DND-41 (cell line): ENCODE measurements around the gene CD200.
"Not testable (repeated sequence)": the region's sequence is repeated elsewhere in the genome, so short reads cannot be mapped to it uniquely, and the experiment has no call there.

Experiments
- ATAC-seq: fragments of 200-7000 bp; cut with Tn5 transposase; 3 replicates; pipeline ENCODE4 v1.9.1; 2021; ENCODE audit warnings: low read depth; ENCODE audit not compliant: insufficient read depth
- DNase-seq: peaks from one replicate; pipeline ENCODE4 v3.0.0-alpha.2; 2020
- H2AFZ ChIP-seq: 2 replicates; pipeline ENCODE4 v1.6.0; 2012; ENCODE audit warnings: low read depth, low read length
- H3K27ac ChIP-seq: 2 replicates; pipeline ENCODE4 v1.5.1; 2012; ENCODE audit warnings: low read length, inconsistent platforms
- H3K27me3 ChIP-seq: fragments of 200-600 bp; sonication (generic); 2 replicates; pipeline ENCODE4 v1.6.0; 2012; ENCODE audit warnings: low read length, mild to moderate bottlenecking, inconsistent platforms; ENCODE audit not compliant: insufficient read depth, poor library complexity
- H3K36me3 ChIP-seq: 2 replicates; pipeline ENCODE4 v1.5.1; 2012; ENCODE audit warnings: low read length, inconsistent platforms; ENCODE audit not compliant: insufficient read depth
- H3K4me1 ChIP-seq: 2 replicates; pipeline ENCODE4 v1.5.1; 2012; ENCODE audit warnings: mild to moderate bottlenecking, low read length; ENCODE audit not compliant: insufficient read depth
- H3K4me2 ChIP-seq: 2 replicates; pipeline ENCODE4 v1.6.0; 2012; ENCODE audit warnings: mild to moderate bottlenecking, moderate library complexity, low read length, inconsistent platforms; ENCODE audit not compliant: insufficient read depth
- H3K4me3 ChIP-seq, 2 experiments: fragments of 200-600 bp in 1 of 2; shearing (Covaris generic) in 1 of 2; 2 replicates each; pipeline ENCODE4 v1.5.1; 2012 to 2016; ENCODE audit warnings: inconsistent platforms in 2 of 2, low read length in 2 of 2, mild to moderate bottlenecking in 2 of 2, low read depth in 1 of 2, moderate library complexity in 1 of 2
- H3K79me2 ChIP-seq: 2 replicates; pipeline ENCODE4 v1.6.0; 2012; ENCODE audit warnings: low read length, inconsistent platforms; ENCODE audit not compliant: insufficient read depth
- H3K9ac ChIP-seq: 2 replicates; pipeline ENCODE4 v1.6.0; 2012; ENCODE audit warnings: low read depth, mild to moderate bottlenecking, inconsistent platforms, low read length, moderate library complexity
- H3K9me3 ChIP-seq: 2 replicates; pipeline ENCODE4 v1.5.1; 2012; ENCODE audit warnings: low read length, moderate library complexity, mild to moderate bottlenecking, inconsistent platforms; ENCODE audit not compliant: insufficient read depth, severe bottlenecking
- H4K20me1 ChIP-seq: 2 replicates; pipeline ENCODE4 v1.6.0; 2012; ENCODE audit warnings: low read length; ENCODE audit not compliant: insufficient read depth
- CTCF ChIP-seq: IDR thresholded peaks from 2 replicates; pipeline ENCODE4 v1.5.1; 2012; ENCODE audit warnings: borderline replicate concordance, low read length, moderate library complexity, mild to moderate bottlenecking; ENCODE audit not compliant: poor library complexity, severe bottlenecking; ENCODE audit errors: extremely low read depth
- EZH2 ChIP-seq: IDR thresholded peaks from 3 replicates; pipeline ENCODE4 v1.6.1; 2012; ENCODE audit warnings: borderline replicate concordance, low read depth, mild to moderate bottlenecking, moderate library complexity, low read length, inconsistent platforms; ENCODE audit not compliant: severe bottlenecking

Gene CD200

GRCh38 chr3:112376992-112377391, 44.0 kb downstream of the CD200 start:
- H3K27me3 ChIP-seq: no peaks in the 10 kb centered on the region
- no peak overlapping the region for H3K4me3 ChIP-seq
- H3K36me3 ChIP-seq: no peaks in the 10 kb centered on the region
- H2AFZ ChIP-seq: no peak overlapping the region
- H3K9ac ChIP-seq: no peak overlapping the region
- H3K79me2 ChIP-seq: no peaks in the 10 kb centered on the region
- no peak for DNase-seq
- no peak overlapping the region for H3K27ac ChIP-seq
- H3K9me3 ChIP-seq: no peaks in the 10 kb centered on the region
- H3K4me1 ChIP-seq: no peaks in the 10 kb centered on the region
- ATAC-seq: no peak
- TF ChIP-seq CTCF: no peak
- no peak for TF ChIP-seq EZH2
- no peak overlapping the region for H3K4me2 ChIP-seq
- no peaks in the 10 kb centered on the region for H4K20me1 ChIP-seq

- no peak overlapping the region for H3K27ac ChIP-seq
- no peaks in the 10 kb centered on the region for H4K20me1 ChIP-seq
- no peak for TF ChIP-seq CTCF
- no peak for TF ChIP-seq EZH2
- DNase-seq (no peak), ATAC-seq (no peak)
- no peak overlapping the region for H2AFZ ChIP-seq
- H3K9ac ChIP-seq: no peak overlapping the region
- H3K9me3 ChIP-seq: no peaks in the 10 kb centered on the region
- H3K79me2 ChIP-seq: no peaks in the 10 kb centered on the region
- H3K4me3 ChIP-seq: no peak overlapping the region
- H3K4me1 ChIP-seq: no peaks in the 10 kb centered on the region
- H3K36me3 ChIP-seq: no peaks in the 10 kb centered on the region
- no peak overlapping the region for H3K4me2 ChIP-seq
- H3K27me3 ChIP-seq: no peaks in the 10 kb centered on the region
Measured at GRCh38 chr3:112377568-112378071, 44.7 kb downstream of the CD200 start.

GRCh38 chr3:112378347-112378746, 45.4 kb downstream of the CD200 start:
- H3K4me1 ChIP-seq, H3K79me2 ChIP-seq, H3K9me3 ChIP-seq, ATAC-seq, H3K27ac ChIP-seq, H4K20me1 ChIP-seq, H3K9ac ChIP-seq, H2AFZ ChIP-seq, DNase-seq, H3K27me3 ChIP-seq, H3K4me3 ChIP-seq, H3K4me2 ChIP-seq, H3K36me3 ChIP-seq: not testable (repeated sequence)

GRCh38 chr3:112379020-112379690, 46.2 kb downstream of the CD200 start:
- Histone ChIP-seq H3K36me3 (no peaks in the 10 kb centered on the region), H3K9ac (no peak overlapping the region), H4K20me1 (no peaks in the 10 kb centered on the region), H3K4me3 (no peak overlapping the region), H3K4me2 (no peak overlapping the region), H3K4me1 (no peaks in the 10 kb centered on the region), H3K27ac (no peak overlapping the region), H2AFZ (no peak overlapping the region), H3K79me2 (no peaks in the 10 kb centered on the region), H3K27me3 (no peaks in the 10 kb centered on the region), H3K9me3 (no peaks in the 10 kb centered on the region)
- no peak for ATAC-seq
- no peak for DNase-seq
- TF ChIP-seq CTCF (no peak), EZH2 (no peak)
